Measurements from ENCODE around the gene POPDC3. TPM values are rescaled to one million over a fixed set of nuclear protein-coding genes. Genes with fewer than 3 reads are reported as not detected.

POPDC3 gene
- total and polyA plus RNA-seq, 2 donors (not counting 1 experiment from before 2014, with no cell fraction given), result not detected

DNA sequence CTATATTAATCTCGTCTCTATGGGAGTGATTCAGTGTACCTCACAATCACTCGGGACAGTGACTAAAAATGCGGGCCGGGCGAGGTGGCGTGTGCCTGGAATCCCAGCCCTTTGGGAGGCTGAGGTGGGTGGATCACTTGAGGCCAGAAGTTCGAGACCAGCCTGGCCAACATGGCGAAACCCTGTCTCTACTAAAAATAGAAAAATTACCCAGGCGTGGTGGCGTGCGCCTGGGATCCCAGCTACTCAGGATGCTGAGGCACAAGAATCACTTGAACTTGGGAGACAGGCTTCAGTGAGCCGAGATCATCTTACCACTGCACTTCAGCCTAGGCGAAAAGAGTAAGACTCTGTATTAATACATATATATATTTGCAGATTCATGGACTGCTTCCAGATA lies 17.4 kb downstream of the POPDC3 start:
- Histone ChIP-seq H4K20me1 (ENCODE audit: control insufficient read depth, insufficient read depth, low read length, poor library complexity, severe bottlenecking) (no peaks in the 10 kb centered on the region), H3K4me1 (ENCODE audit: control insufficient read depth in 2 of 2, insufficient read depth in 2 of 2, low read length in 2 of 2) (no peaks in the 10 kb centered on the region), H3K9ac (ENCODE audit: low read length) (no peak overlapping the region), H3K4me3 (ENCODE audit: control extremely low read depth in 1 of 5, extremely low read depth in 1 of 5, insufficient read depth in 1 of 5, low read depth in 2 of 5, low read length in 4 of 5) (no peak overlapping the region), H3K9me3 (ENCODE audit: control extremely low read depth in 1 of 3, control insufficient read depth in 2 of 3, insufficient read depth in 1 of 3, low read length in 2 of 3) (no peaks in the 10 kb centered on the region), H3K79me2 (ENCODE audit: control insufficient read depth, insufficient read depth, low read length) (no peaks in the 10 kb centered on the region), H3K27ac (ENCODE audit: low read length in 2 of 2) (no peak overlapping the region), H3K36me3 (replicated peaks in 1 of 2; ENCODE audit: control extremely low read depth in 1 of 2, control insufficient read depth in 1 of 2, extremely low read depth in 1 of 2, insufficient read depth in 2 of 2, low read length in 1 of 2) (no peaks in the 10 kb centered on the region), H3K4me2 (replicated peaks; ENCODE audit: low read depth, low read length, poor library complexity, severe bottlenecking) (no peak overlapping the region), H3K27me3 (replicated peaks in 1 of 4; ENCODE audit: control extremely low read depth in 1 of 4, control insufficient read depth in 3 of 4, insufficient read depth in 4 of 4, low read length in 3 of 4) (peaks cover 0 to 7% (median 2%) of the 10 kb centered on the region in 4 experiments), H2AFZ (ENCODE audit: insufficient read depth, low read depth, low read length, poor library complexity, severe bottlenecking) (no peak overlapping the region)
- TF ChIP-seq, protein P1, sequence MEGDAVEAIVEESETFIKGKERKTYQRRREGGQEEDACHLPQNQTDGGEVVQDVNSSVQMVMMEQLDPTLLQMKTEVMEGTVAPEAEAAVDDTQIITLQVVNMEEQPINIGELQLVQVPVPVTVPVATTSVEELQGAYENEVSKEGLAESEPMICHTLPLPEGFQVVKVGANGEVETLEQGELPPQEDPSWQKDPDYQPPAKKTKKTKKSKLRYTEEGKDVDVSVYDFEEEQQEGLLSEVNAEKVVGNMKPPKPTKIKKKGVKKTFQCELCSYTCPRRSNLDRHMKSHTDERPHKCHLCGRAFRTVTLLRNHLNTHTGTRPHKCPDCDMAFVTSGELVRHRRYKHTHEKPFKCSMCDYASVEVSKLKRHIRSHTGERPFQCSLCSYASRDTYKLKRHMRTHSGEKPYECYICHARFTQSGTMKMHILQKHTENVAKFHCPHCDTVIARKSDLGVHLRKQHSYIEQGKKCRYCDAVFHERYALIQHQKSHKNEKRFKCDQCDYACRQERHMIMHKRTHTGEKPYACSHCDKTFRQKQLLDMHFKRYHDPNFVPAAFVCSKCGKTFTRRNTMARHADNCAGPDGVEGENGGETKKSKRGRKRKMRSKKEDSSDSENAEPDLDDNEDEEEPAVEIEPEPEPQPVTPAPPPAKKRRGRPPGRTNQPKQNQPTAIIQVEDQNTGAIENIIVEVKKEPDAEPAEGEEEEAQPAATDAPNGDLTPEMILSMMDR (IDR thresholded peaks at IDR 0.05), result no peak
- no peak for TF ChIP-seq EZH2 (IDR thresholded peaks at IDR 0.05; ENCODE audit: borderline replicate concordance, insufficient read depth, low read depth, low read length, poor library complexity, severe bottlenecking)
- intact Hi-C loops (cut with micrococcal nuclease), result no loop called here
- POLR2A ChIA-PET, result no interaction called here
- CTCF ChIA-PET, result no interaction called here
- Mint-ChIP-seq H3K27ac (no peak overlapping the region), H3K4me1 (no peaks in the 10 kb centered on the region), H3K9me3 (ENCODE audit: insufficient read depth) (no peaks in the 10 kb centered on the region), H3K27me3 (peaks cover 28% of the 10 kb centered on the region), H3K4me3 (no peak overlapping the region)
- DNase-seq, result no peak
- no peak for ATAC-seq (ENCODE audit: low read depth)
- WGBS (ENCODE audit: insufficient coverage), result 98% methylated on average over 9 of the region's 13 CpGs

GRCh38 chr6:105161421-105161820 lies 18.4 kb downstream of the POPDC3 start:
- ChIA-PET CTCF (no interaction called here), POLR2A (no interaction called here)

More at GRCh38 chr6:105161421-105161820, 18.4 kb downstream of the POPDC3 start:
- no peak overlapping the region for H2AFZ ChIP-seq (ENCODE audit: insufficient read depth, low read depth, low read length, poor library complexity, severe bottlenecking)
- no peak overlapping the region for H3K27ac ChIP-seq (ENCODE audit: low read length in 2 of 2)
- no peaks in the 10 kb centered on the region for H4K20me1 ChIP-seq (ENCODE audit: control insufficient read depth, insufficient read depth, low read length, poor library complexity, severe bottlenecking)
- peaks cover 23% of the 10 kb centered on the region for H3K27me3 Mint-ChIP-seq
- no peaks in the 10 kb centered on the region for H3K9me3 Mint-ChIP-seq (ENCODE audit: insufficient read depth)
- intact Hi-C loops (cut with micrococcal nuclease), result no loop called here
- H3K4me1 Mint-ChIP-seq, result no peaks in the 10 kb centered on the region
- no peak for ATAC-seq (ENCODE audit: low read depth)
- no peak overlapping the region for H3K9ac ChIP-seq (ENCODE audit: low read length)
- no peak overlapping the region for H3K4me3 Mint-ChIP-seq
- H3K27ac Mint-ChIP-seq, result no peak overlapping the region
- no peak for TF ChIP-seq EZH2 (IDR thresholded peaks at IDR 0.05; ENCODE audit: borderline replicate concordance, insufficient read depth, low read depth, low read length, poor library complexity, severe bottlenecking)
- TF ChIP-seq, protein P1 (IDR thresholded peaks at IDR 0.05), result no peak
- H3K79me2 ChIP-seq (ENCODE audit: control insufficient read depth, insufficient read depth, low read length), result no peaks in the 10 kb centered on the region
- no peaks in the 10 kb centered on the region for H3K9me3 ChIP-seq (ENCODE audit: control extremely low read depth in 1 of 3, control insufficient read depth in 2 of 3, insufficient read depth in 1 of 3, low read length in 2 of 3)
- DNase-seq, result no peak
- no peak overlapping the region for H3K4me3 ChIP-seq (ENCODE audit: control extremely low read depth in 1 of 5, extremely low read depth in 1 of 5, insufficient read depth in 1 of 5, low read depth in 2 of 5, low read length in 4 of 5)
- H3K4me2 ChIP-seq (replicated peaks; ENCODE audit: low read depth, low read length, poor library complexity, severe bottlenecking), result no peak overlapping the region
- no peaks in the 10 kb centered on the region for H3K4me1 ChIP-seq (ENCODE audit: control insufficient read depth in 2 of 2, insufficient read depth in 2 of 2, low read length in 2 of 2)
- H3K27me3 ChIP-seq (replicated peaks in 1 of 4; ENCODE audit: control extremely low read depth in 1 of 4, control insufficient read depth in 3 of 4, insufficient read depth in 4 of 4, low read length in 3 of 4), result peaks cover 0 to 12% (median 3%) of the 10 kb centered on the region in 4 experiments
- WGBS (ENCODE audit: insufficient coverage), result 85% methylated on average over 4 of the region's 4 CpGs
- no peaks in the 10 kb centered on the region for H3K36me3 ChIP-seq (replicated peaks in 1 of 2; ENCODE audit: control extremely low read depth in 1 of 2, control insufficient read depth in 1 of 2, extremely low read depth in 1 of 2, insufficient read depth in 2 of 2, low read length in 1 of 2)
